Hypothalamus (tissue), 51 donors: ENCODE measurements around the gene ACAD9.
"Not testable (repeated sequence)": the region's sequence is repeated elsewhere in the genome, so short reads cannot be mapped to it uniquely, and the experiment has no call there.

Experiments used
- DNase-seq, 51 donors: peaks; one replicate each; lab custom pipeline; 2025; lab: John Stamatoyannopoulos, UW

The ACAD9 gene

DNA sequence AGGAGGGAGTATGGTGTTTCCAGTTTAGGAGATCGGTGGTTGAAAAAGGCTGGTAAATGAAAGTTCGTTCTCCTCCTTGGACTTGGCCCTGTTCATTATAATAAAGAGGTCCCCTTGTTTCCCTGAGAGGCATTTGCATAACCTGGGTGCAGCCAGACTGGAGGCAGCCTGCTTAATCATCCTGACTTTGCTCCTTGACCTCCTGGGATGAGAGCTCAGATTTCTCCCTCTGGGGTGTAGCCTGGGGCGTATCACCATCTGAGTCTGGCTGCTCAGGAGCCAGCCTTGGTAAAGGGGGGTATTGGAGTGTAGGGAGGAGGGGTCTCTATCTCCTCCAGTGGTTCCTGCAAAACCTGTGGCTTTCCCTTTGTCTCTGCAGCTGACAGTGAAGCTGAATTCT lies 21.3 kb upstream of the ACAD9 start:
- DNase-seq = no peak

DNA sequence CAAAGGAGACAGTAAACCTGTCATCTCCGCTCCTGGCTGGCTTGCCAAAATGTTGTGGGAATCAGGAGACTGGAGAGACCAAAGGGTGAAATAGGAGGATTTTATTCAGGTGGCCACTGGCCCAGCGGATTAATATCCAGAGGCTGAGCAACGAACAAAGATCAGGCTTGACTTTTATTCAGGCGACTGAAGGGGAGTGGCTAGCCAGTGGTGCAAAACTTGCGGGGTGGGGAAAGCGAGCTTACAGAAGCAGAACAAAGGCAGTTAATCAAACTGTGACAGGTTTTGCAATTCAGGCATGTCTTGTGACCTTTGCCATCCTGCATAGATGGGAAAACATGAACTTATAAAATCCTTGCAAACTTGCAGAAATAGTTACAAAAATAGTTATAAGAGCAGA lies 19.8 kb upstream of the ACAD9 start:
- DNase-seq = no peak

DNA sequence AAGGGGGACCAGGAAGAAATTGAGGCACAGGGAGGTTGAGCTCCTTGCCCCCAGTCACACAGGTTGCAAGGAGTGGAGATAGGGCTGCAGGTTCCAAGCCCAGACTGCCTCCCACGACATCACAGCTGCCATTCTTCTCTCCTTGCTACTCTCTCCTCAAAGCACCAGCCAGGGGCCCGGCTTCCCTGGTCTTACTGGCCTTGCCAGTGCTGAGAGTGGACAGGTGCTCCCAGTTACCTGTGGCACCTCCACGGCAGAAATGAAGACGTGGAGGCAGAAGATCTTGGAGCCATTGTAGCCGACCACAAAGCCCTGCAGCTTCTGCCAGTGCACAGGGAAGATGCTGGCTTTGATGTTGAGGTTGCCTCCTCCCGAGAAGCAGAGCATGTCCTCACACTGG lies 17.9 kb upstream of the ACAD9 start:
- no peak for DNase-seq

DNA sequence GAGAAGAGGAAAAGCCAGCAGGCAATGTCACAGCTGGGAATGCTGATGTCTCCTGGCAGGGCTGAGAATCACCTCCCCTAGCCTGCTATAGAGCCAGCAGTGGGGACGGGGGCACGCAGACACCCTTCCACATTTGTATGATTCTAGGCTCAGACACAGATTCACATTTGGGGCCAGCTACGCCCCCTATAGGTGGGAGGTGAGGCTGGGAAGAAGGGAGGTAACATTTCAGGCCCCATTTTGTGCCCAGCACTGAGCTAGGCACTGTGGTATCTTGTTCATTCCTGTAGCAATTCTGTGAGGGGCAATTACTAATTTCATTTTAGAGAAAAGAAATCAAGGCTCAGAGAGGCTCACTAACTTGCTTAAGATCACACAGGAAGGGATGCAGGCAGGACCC lies 15.9 kb upstream of the ACAD9 start:
- no peak for DNase-seq

DNA sequence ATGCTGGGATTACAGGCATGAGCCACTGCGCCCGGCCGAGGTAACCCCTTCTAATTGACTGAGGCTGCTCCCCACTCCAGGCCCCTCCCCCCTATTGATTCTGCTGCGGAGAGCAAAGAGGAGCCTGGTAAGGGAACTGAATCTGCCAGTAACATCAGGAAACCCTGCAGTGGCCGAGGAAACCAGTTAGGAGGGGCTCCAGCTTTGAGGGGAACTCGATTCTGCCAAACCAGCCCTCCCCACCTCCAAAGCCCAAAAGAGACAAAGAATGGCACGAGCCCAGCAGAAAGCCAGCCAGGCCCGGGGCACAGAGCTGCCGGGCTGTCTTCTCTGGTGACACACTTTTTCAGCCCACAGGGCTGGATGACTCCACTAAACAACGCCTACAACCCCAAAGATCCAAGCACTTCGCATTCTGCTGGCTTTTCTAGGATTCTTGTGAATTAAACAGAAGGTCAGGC lies 15.0 kb upstream of the ACAD9 start:
- DNase-seq = peak in 44 of 51 donors; percentile 6 to 80 (median 56)

DNA sequence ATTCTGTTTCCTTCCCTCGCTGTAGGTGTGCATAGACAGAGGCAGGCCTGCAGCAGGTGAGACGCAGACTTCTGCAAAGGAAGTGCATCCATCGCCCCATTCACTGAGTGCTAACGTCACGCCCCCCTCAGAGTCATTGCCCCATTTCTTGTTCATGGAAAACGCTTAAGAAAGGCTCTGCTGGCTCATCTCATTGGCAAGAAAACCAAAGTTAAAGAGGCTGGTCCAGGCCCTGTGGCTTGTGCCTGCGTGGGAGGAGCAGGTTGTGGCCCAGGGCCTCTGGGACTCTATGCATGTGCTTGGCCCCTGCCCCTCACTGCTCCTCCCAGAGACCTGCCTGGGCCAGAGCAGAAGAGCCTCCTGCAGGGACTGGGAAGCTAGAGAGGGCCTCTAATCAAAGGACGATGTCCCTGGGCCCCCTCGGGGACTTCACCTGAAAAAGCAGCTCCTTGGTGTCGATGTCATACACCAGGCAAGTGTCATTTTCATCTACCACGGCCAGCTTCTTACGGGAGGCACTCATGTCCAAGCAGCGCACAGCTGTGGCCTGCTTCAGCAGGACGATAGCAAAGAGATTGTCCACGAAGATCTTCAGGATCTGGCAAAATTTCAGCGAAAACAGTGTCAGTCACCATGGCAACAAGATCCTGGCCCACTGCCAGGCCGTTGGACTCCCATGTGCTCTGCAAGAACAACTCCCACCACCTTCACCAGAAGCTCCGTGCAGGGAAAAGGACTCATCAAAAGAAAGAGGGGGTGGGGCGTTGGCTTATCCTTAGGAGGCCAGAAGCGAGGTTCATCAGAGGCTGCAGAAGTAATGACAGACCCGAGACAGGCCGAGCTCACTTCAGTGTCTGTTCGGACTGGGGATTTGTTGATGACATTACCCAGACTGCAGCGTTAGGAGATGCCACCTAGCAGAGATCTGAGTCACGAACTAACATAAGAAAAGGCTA lies 14.3 kb upstream of the ACAD9 start:
- peak in 33 of 51 donors; percentile 8 to 80 (median 45) for DNase-seq

DNA sequence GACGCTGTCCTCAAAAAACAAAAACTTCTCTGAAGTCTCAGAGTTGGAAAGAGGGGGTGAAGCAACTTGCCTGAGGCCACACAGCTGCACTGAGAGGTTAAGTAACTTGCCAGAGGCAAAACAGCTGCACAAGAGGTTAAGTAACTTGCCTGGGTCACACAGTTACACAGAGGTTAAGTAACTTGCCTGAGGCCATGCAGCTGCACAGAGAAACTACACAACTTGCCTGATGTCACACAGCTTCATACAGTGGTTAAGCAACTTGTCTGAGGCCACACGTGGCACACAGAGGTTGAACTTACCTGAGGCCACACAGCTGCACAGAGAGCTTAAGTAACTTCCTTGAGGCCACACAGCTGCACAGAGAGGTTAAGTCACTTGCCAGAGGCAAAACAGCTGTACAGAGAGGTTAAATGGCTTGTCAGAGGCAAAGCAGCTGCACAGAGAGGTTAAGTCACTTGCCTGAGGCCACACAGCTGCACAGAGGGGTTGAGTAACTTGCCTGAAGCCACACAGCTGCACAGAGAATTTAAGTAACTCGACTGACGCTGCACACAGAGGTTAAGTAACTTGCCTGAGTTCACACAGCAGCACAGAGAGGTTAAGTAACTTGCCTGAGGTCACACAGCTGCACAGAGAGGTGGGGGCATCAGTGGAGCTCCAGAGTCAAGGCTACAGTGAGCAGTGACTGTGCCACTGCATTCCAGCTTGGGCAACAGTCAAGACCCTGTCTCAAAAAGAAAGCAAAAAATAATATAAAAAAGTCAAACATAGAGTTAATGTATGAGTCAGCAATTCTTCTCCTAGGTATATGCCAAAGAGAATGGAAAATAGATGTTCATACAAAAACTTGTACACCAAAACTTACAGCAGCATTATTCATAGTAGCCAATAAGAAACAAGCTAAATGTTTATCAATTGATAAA lies 12.0 kb upstream of the ACAD9 start:
- DNase-seq = no peak

DNA sequence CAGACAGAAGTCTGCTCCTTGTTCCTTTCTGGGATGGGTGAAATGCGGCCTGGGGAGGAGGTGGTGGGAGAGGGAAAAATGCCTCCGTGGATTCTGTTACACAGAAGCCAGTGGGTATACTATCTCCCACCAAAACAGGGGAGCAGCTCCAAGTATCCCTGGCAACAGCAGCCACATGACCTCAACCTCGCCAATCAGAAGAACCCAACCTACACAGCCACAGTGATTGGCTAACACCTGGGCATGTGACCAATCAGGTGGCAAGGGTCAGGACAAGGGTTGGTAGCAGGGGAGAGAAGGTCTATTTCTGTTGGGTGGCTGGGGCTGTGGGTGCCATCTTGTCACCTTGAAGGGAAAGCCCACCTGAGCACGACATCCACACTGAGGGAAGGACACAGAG lies 9.1 kb upstream of the ACAD9 start:
- no peak for DNase-seq

DNA sequence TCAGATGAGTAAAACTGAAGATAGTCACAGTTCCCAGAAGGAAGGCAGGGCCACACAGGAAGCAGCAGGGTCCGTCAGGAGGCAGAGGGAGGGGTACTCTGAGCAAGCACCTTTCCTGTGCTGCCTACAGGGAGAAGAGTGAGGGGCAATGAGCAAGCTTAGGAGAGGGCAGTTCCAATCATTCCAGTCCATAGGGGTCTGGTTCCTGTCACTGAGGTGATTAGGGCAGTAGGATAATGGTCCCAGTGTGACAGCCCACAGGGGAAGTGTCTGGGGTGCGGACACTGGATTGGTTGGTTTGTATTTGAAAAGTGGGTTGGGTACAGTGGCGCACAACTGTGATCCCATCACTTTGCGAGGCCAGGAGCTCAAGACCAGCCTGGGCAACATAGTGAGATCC lies 7.1 kb upstream of the ACAD9 start:
- no peak for DNase-seq

DNA sequence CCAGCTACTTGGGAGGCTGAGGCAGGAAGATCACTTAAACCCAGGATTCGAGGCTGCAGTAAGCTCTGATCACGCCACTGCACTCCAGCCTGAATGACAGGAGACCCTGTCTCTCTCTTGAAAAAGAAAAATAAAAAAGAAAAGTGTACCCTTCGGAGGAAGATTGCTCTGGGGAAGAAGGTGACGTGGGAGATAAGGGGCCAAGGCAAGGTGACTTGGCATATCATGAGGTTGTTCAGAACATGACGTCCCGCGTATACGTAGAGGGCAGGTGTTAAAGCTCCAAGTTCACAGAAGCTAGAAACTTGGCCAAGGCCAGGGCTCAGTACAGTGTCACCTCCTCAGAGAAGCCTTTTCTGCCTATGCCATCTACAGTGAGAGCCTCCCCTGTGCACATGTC lies 6.7 kb upstream of the ACAD9 start:
- DNase-seq = no peak

DNA sequence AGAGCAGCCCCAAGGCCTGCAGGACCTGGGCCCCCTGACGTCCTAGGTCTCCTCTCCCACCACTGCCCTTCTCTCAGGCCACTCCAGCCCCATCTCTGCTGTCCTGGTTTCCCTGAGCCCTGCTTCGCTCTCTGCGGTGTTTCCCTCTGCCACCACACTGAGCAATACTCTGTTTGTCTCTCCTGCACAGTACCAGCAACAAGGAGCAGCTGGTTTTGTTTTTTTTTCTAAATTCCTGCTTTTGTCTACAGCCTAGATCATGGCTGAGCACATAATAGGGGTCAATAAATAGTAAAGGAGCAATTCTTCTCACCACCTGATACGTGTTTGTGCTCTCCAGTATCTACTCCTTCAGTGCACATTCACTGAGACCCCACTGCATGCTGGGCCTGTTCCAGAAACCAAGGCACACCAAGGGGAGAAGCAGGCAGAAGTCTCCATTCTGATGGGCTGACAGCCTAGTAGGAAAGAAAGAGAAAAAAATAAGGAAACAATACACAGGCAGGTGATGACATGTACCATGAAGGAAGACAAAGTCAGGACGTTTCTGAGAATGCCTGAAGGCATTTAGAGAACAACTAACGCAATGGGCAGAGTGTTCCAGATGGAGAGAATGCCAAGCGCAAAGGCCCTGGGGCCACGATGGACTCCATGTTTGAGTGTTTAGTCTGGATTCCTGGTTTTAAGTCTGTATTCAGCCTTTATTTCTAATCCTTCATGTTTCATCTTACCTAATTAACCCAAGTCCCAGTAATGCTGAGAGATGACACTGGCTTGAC lies 6.0 kb upstream of the ACAD9 start:
- DNase-seq = no peak

DNA sequence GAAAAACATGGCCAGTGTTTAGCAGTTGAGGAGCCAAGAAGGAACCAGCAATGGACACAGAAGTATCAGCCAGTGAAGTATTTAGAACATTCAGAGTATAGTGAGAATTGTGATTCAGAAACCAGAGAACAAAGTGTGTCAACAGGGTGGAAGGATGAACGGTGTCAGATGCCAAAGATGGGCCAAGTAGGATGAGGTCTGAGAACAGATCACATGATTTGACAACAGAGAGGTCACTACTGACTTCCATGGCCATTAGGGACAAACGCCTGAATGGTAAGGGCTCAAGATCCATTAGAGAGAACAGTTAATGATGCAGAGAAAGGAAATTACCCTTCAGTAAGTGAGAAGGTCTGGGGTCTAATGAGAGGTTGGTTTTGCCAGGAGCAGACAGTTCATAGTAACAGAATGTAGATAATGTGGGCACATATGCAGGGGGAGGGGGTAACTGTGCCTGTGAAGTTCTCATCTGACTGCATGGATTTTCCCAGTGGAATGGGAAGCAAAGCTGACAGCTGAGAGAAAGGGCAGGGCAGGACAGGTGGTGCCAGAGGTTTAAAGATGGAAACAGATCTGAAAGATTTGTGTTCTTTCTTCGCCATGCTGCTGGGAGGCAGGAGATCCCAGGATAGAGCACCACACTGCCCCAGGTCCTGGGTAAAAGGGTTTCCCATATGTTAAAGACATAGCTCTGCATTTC lies 4.8 kb upstream of the ACAD9 start:
- no peak for DNase-seq

DNA sequence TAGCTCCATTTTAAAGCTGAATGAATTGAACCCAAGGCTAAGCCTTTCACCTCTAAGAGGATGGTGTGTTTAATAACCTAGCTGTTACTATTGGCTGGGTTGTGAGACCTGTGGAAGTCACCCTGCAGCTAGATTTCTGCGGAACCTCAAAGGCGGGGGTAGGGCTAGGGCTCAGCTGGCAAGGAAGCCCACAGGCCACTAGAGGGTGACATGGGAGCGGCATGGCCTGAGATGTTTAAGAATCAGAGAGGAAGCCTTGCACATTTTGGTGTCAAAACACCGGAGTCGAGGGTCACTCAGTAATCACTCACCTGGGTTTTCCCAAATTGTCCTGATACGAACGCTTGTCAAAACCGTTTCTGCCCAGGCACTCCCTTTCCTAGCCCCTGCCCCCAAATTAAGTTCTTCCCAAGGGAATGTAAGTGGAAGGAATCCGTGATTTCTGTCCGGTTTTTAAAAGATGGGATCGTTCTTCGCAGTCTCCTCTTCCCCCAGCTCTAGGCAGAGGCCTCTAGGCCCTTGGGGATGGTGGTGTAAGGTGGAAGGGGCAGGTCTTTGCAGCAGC lies 3.8 kb upstream of the ACAD9 start:
- peak in 17 of 51 donors; percentile 7 to 33 (median 19) for DNase-seq

DNA sequence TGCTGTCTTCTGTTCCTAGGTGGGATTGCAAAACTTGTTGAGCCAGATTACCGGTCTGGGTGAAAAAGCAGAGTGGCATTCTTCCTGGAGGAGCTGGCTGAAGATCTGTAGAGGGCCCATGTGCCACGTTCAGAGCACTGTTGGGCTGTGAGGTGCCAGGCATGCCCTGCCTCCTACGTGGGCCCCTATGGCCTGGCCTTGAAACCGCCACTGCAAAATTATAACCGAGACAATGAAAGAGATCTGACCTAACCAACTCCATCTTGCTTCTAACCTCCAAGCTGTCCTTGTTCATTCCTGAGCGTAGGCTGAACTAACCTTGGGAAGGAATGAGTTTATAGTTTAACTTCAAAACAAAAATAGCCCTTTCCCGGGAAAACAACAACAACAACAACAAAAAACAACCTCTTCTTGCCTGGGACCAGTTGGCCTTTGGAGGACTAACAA lies 1.4 kb upstream of the ACAD9 start:
- DNase-seq = no peak

DNA sequence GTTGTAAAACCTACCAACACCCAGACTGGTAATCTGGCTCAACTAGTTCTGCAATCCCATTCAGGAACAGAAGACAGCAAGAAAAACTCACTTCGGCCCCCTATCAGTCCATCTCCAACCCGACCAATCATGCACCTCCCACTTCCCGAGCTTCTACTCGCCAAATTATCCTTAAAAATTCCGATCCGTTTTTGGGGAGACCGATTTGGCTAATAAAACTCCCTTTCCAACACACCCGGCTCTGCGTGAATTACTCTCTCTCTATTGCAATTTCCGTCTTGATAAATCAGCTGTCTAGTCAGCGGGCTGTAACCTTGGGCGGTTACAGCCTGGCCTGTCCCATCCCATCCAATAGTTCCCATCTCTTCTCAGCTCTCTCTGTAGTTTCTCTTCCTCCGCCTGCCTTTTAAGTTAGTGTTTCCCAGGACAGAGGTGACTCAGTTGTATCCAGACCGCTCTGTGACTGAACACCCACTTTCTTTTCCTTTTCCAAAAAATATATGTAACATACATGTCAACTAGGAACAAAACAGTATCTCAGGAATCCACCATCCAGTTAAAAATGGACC lies 780 bp upstream of the ACAD9 start:
- peak in 5 of 51 donors; percentile 2 to 67 (median 40) for DNase-seq

DNA sequence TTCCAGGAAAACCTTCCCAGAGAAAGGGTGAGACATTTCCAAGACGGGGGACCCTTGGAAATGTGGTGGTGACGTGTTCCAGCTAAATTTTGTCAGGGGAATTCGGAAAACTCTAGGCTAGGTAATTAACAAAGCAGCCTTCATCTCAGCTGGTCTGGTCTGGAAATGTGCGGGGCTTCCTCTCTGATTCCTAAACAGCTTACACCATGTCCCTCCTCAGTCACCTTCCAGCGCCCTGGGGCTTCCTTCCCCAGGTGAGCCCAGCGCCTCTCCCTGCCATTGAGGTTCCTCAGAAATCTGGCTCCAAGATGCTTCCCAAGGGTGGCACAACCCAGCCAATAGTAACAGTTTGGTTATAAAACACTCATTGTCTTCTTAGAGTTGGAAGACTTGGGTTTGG lies 571 bp downstream of the ACAD9 start:
- peak in 1 of 51 donors; percentile 17 for DNase-seq

DNA sequence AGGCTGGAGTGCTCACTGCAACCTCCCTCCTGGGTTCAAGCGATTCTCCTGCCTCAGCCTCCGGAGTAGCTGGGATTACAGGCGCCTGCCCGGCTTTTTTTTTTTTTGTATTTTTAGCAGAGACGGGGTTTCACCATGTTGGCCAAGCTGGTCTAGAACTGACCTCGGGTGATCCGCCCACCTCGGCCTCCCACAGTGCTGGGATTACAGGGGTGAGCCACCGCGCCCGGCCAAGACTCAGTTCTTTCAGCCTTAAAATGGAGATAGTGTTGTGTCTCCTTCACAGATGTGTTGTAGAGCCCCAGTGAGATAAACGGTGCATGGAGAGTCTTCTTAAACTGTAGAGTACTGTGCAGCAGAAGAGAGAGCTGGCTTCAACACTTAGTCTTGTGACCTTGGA lies 1.0 kb downstream of the ACAD9 start:
- not testable (repeated sequence) for DNase-seq

DNA sequence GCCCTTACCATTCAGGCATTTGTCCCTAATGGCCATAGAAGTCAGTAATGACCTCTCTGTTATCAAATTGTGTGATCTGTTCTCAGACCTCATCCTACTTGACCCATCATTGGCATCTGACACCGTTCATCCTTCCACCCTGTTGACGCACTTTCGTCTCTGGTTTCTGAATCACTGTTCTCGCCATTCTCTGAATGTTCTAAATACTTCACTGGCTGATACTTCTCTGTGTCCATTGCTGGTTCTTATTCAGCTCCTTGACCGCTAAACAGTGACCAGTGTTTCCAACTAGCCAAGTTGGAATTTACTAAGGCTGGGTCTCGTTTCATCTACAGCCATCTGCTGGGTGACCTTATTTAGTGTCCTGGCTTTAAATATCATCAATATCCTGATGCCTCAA lies 2.2 kb downstream of the ACAD9 start:
- DNase-seq = no peak

DNA sequence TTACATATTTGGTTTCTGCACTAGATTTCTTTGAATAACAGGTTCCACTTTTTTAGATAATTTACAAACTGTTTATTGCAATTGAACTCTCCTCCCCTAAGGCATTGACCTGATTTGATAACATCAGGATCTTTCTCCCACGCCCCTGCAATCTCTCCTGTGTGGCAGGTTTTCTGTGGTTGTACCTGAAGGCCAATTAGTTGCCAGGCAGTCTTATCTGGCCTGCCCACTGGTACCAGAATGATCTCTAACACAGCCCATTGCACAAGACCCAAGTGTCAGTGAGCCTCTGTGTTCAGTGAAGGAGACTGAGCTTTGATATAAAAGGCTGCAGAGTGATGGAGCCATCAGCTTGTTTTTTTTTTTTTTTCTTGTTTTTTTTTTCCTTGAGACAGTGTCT lies 3.3 kb downstream of the ACAD9 start:
- no peak for DNase-seq
